Left lobe of liver (tissue), 2 donors: Measurements from ENCODE around the gene RUNX3. TPM values are rescaled to one million over a fixed set of nuclear protein-coding genes. Genes with fewer than 3 reads are reported as not detected.
"Not testable (repeated sequence)": the region's sequence is repeated elsewhere in the genome, so short reads cannot be mapped to it uniquely, and the experiment has no call there.

ENCODE experiments used
- ATAC-seq: fragments of 200-7000 bp; cut with Tn5 transposase; one replicate; pipeline ENCODE4 v1.9.1; 2020; ENCODE audit warnings: mild to moderate bottlenecking, moderate library complexity
- DNase-seq: peaks from one replicate; pipeline ENCODE4 v3.0.0-alpha.2; 2020; ENCODE audit warnings: low spot score
- total RNA-seq: library from RNA; stranded (reverse); gene quantifications from one replicate; pipeline ENCODE4 v1.2.1, GENCODE V29; 2021
- donor health status: DM: no; HTN: no; CAD: no; lungs with moderate emphysema.
- donor health status: DM: no; HTN: yes; CAD: no.

Gene RUNX3
- total RNA-seq, 1 donor from 2014 or later = 0.86 TPM

GRCh38 chr1:24915816-24916602, 14.1 kb downstream of the RUNX3 start:
- DNase-seq (no peak), ATAC-seq (peak; percentile 54)

- ATAC-seq (no peak), DNase-seq (no peak)
Measured at GRCh38 chr1:24914226-24915069, 15.6 kb downstream of the RUNX3 start.

- DNase-seq = no peak
- ATAC-seq = no peak
Measured at GRCh38 chr1:24913616-24914225, 16.4 kb downstream of the RUNX3 start.

GRCh38 chr1:24913274-24913604, 16.8 kb downstream of the RUNX3 start:
- ATAC-seq = no peak
- DNase-seq = no peak

- ATAC-seq = no peak
- DNase-seq = no peak
Measured at GRCh38 chr1:24912376-24913273, 17.5 kb downstream of the RUNX3 start.

DNA sequence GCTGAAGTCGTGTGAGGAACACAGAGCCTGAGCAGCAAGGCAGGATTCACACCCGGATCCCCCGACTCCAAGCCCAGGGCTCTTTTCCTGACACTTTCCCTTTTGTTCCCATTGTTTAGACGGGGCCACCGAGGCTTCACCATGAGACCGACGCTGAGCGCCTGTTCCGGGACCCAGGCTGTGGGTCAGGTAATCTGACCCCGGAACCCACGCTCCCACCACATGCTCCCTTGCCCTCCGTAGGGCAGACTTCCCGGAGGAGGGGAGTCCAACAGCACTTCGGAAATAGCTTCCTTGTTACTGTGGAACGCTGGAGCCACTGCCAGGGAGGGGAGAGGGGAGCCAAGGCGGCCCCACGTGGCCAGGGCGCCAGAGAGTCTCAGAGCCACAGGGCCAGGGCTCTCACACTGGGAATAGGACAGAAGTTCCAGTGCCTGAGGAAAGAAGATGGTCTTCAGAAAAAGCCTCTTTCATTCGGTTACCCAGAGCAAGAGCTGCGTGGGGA, 18.4 kb downstream of the RUNX3 start:
- DNase-seq (no peak), ATAC-seq (no peak)

DNA sequence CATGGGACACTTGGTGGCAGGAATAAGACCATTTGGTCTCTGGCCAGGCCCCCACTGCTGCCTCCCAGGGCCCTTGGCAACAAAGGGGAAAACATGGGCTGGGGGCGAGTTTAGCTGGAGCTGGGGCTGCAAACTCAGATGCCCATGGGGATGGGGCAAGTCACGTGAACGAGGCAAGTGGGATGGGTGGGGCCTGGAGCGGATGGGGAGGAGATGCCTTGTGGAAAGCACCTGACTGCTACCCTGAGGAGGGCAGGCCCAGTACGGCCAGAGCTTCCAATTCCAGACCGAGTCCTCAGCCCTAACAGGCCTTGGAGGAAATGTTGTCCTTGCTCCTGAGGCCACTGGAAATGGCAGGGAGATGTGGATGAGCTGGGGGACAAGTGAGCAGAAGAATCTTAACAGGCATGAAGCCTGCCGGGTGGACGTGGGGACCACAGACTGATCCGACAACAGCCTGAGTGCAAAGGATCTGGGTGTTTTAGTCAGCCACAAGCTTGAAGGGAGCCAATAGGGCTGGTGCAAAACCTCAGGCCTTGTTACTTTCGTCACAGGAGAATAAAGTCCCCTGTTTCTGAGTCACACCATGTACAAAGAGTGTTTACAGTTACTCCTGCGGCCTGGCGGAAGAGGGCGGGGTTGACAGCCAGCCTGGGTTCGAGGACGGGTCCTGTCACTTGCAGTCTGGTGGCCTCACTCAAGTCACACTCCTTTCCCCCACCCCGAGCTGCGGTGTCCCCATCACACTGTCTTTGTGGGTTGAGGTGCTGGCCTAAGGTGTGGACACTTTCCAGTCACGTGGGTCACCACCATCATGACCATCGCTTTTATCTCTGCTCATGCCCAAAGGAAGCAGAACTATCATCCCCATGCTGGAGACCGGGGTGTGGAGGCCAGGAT, 19.1 kb downstream of the RUNX3 start:
- no peak for ATAC-seq
- no peak for DNase-seq

GRCh38 chr1:24910210-24910609, 19.9 kb downstream of the RUNX3 start:
- no peak for ATAC-seq
- DNase-seq = no peak

GRCh38 chr1:24909388-24909898, 20.6 kb downstream of the RUNX3 start:
- no peak for DNase-seq
- peak; percentile 75 for ATAC-seq

DNA sequence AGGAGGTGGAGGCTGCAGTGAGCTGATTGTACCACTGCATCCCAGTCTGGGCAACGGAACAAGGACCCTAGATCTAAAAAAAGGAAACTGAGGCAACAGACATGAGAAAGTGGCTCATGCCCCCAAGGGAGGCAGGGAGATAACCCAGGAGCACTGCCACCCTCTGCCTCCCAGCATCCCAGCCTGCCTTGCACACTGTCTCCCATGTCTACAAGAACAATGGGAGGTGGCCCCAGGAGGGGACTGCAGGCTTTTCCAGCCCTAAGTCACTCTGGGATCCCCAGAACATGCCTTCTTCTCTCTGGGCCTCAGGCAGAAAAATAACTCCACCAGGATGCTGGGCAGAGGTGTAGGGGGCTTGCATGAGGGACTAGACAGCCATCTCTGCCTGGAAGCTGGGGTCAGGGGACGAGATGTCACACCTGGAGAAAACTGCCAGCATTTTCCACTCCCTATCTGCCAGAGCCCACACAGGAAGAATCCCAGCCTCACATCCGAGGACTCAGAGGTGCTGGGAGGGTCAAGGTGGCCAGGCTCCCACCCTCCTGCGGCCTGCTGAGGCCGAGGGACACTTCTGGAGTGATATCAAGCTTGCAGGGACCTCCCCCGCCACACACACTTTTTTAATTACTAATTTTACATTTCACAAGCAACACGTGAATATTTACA, 21.4 kb downstream of the RUNX3 start:
- no peak for ATAC-seq
- no peak for DNase-seq

GRCh38 chr1:24907587-24908294, 22.3 kb downstream of the RUNX3 start:
- ATAC-seq, DNase-seq: not testable (repeated sequence)

- ATAC-seq (no peak), DNase-seq (no peak)
Measured at GRCh38 chr1:24906760-24907490, 23.2 kb downstream of the RUNX3 start.

- DNase-seq = peak; percentile 36
- no peak for ATAC-seq
Measured at GRCh38 chr1:24905979-24906720, 23.9 kb downstream of the RUNX3 start.

GRCh38 chr1:24905355-24905978, 24.6 kb downstream of the RUNX3 start:
- DNase-seq (peak; percentile 42), ATAC-seq (no peak)

GRCh38 chr1:24904731-24905354, 25.2 kb downstream of the RUNX3 start:
- DNase-seq (peak; percentile 37), ATAC-seq (no peak)
